GM12878 (cell line): ENCODE data around the gene CLECL1. TPM values are rescaled to one million over a fixed set of nuclear protein-coding genes. Genes with fewer than 3 reads are reported as not detected.
A peak's percentile ranks its signal among the peaks of the same experiment; 100 is the strongest.

Experiments
- ASH2L ChIP-seq: fragments of 300-600, 200-600 bp; sonication (generic); IDR thresholded peaks from 2 replicates; pipeline ENCODE4 v1.6.1; 2017; ENCODE audit warnings: low read depth, mild to moderate bottlenecking, borderline replicate concordance
- ATF7 ChIP-seq: fragments of 450-650 bp; IDR thresholded peaks from 2 replicates; pipeline ENCODE4 v1.6.1; 2016; ENCODE audit warnings: low read depth, mild to moderate bottlenecking
- CHD2 ChIP-seq: IDR thresholded peaks from 2 replicates; pipeline ENCODE4 v1.6.1; 2011; ENCODE audit warnings: low read depth, low read length, improper control_type of control experiment, borderline replicate concordance
- CREM ChIP-seq: IDR thresholded peaks from 2 replicates; pipeline ENCODE4 v1.6.1; 2014; ENCODE audit warnings: antibody characterized with exemption, low read depth
- EGR1 ChIP-seq, 2 experiments: IDR thresholded peaks; 1 replicate in 1 of 2; 2 replicates in 1 of 2; pipeline ENCODE4 v1.6.1; 2011 to 2012; ENCODE audit warnings: low read depth in 2 of 2, low read length in 2 of 2, borderline replicate concordance in 1 of 2, mild to moderate bottlenecking in 1 of 2, moderate library complexity in 1 of 2
- ETV6 ChIP-seq, 2 experiments: fragments of 450-650 bp in 1 of 2; IDR thresholded peaks in 1 of 2; conservative IDR thresholded peaks in 1 of 2; 2 replicates each; pipeline ENCODE4 v1.6.1; 2014; ENCODE audit warnings: antibody characterized with exemption in 1 of 2, borderline replicate concordance in 1 of 2, low read depth in 1 of 2, mild to moderate bottlenecking in 1 of 2, moderate library complexity in 1 of 2
- GATAD2B ChIP-seq: fragments of 450-650 bp; conservative IDR thresholded peaks from 2 replicates; pipeline ENCODE4 v1.6.1; 2017; ENCODE audit warnings: low read depth, mild to moderate bottlenecking, moderate library complexity
- JUND ChIP-seq: IDR thresholded peaks from 2 replicates; pipeline ENCODE4 v1.6.1; 2012; ENCODE audit warnings: low read depth, mild to moderate bottlenecking, low read length, improper control_type of control experiment, moderate library complexity
- MEF2B ChIP-seq: fragments of 450-650 bp; IDR thresholded peaks from 2 replicates; pipeline ENCODE4 v1.6.1; 2018; ENCODE audit warnings: mild to moderate bottlenecking, moderate library complexity; ENCODE audit not compliant: partially characterized antibody, poor library complexity, severe bottlenecking
- MYB ChIP-seq: fragments of 150-350 bp; IDR thresholded peaks from 2 replicates; pipeline ENCODE4 v1.6.1; 2014; ENCODE audit warnings: mild to moderate bottlenecking, low read depth, low read length, borderline replicate concordance
- PAX5 ChIP-seq: IDR thresholded peaks from 2 replicates; pipeline ENCODE4 v1.6.1; 2011; ENCODE audit warnings: low read depth, low read length, borderline replicate concordance
- PBX3 ChIP-seq: IDR thresholded peaks from 2 replicates; pipeline ENCODE4 v1.6.1; 2011; ENCODE audit warnings: mild to moderate bottlenecking, low read depth, low read length, moderate library complexity; ENCODE audit not compliant: insufficient replicate concordance
- PKNOX1 ChIP-seq: fragments of 450-650 bp; IDR thresholded peaks from 2 replicates; pipeline ENCODE4 v1.6.1; 2016; ENCODE audit warnings: mild to moderate bottlenecking
- POLR2A ChIP-seq: IDR thresholded peaks from 2 replicates; pipeline ENCODE4 v1.6.1; 2011; ENCODE audit warnings: low read depth, mild to moderate bottlenecking, low read length
- POLR2AphosphoS5 ChIP-seq: IDR thresholded peaks from 2 replicates; pipeline ENCODE4 v1.6.1; 2011; ENCODE audit warnings: mild to moderate bottlenecking, low read length, inconsistent platforms
- SIN3A ChIP-seq: IDR thresholded peaks from 2 replicates; pipeline ENCODE4 v1.6.1; 2012; ENCODE audit warnings: low read depth, low read length, improper control_type of control experiment
- SKIL ChIP-seq: fragments of 450-650 bp; IDR thresholded peaks from 2 replicates; pipeline ENCODE4 v1.6.1; 2017; ENCODE audit warnings: mild to moderate bottlenecking, low read depth, inconsistent platforms; ENCODE audit not compliant: poor library complexity, severe bottlenecking
- SRF ChIP-seq, 2 experiments: IDR thresholded peaks; 2 replicates each; pipeline ENCODE4 v1.6.1; 2011; ENCODE audit warnings: low read depth in 2 of 2, low read length in 2 of 2, mild to moderate bottlenecking in 1 of 2, moderate library complexity in 1 of 2
- STAT1 ChIP-seq: fragments of 450-650 bp; conservative IDR thresholded peaks from 2 replicates; pipeline ENCODE4 v1.6.1; 2014; ENCODE audit warnings: antibody characterized with exemption, mild to moderate bottlenecking
- YBX1 ChIP-seq: fragments of 450-650 bp; IDR thresholded peaks from 2 replicates; pipeline ENCODE4 v1.6.1; 2016; ENCODE audit warnings: antibody characterized with exemption
- YY1 ChIP-seq: IDR thresholded peaks from 2 replicates; pipeline ENCODE4 v1.6.1; 2011; ENCODE audit warnings: low read depth, mild to moderate bottlenecking, low read length
- polyA plus RNA-seq, 11 experiments: library from polyadenylated mRNA; depleted of rRNA in 4 of 11; unstranded in 6 of 11; stranded (reverse) in 5 of 11; fragments of >200 nt; fragmentation: Nextera tagmentation in 4 of 11; fragmentation: Illumina TruSeq in 1 of 11; extraction: Ambion mirVana in 4 of 11; extraction: Trizol in 1 of 11; gene quantifications; 1 replicate in 1 of 11; 2 replicates in 10 of 11; pipeline versions ENCODE4 v1.2.1 to v1.2.3, GENCODE V29; 2011 to 2016; ENCODE audit warnings: inconsistent platforms in 2 of 11, missing spikeins in 2 of 11, low read depth in 1 of 11
- total RNA-seq, 4 experiments: library from RNA; depleted of rRNA in 3 of 4; stranded (reverse); fragments of >200 nt in 3 of 4; fragmentation: Illumina TruSeq in 1 of 4; extraction: Trizol in 1 of 4; gene quantifications; 2 replicates each; pipeline versions ENCODE4 v1.2.1 to v1.2.3, GENCODE V29; 2013 to 2021
- TF ChIP-seq, protein P1 (sequence below): fragments of 450-650 bp; IDR thresholded peaks from 2 replicates; pipeline ENCODE4 v1.6.1; 2017; ENCODE audit warnings: low read depth, mild to moderate bottlenecking, moderate library complexity
- TF ChIP-seq, protein P2 (sequence below): fragments of 450-650 bp; IDR thresholded peaks from 2 replicates; pipeline ENCODE4 v1.6.1; 2014; ENCODE audit warnings: mild to moderate bottlenecking
- TF ChIP-seq, protein P3 (sequence below): IDR thresholded peaks from 2 replicates; pipeline ENCODE4 v1.6.1; 2011; ENCODE audit warnings: low read depth, mild to moderate bottlenecking, low read length, moderate library complexity, borderline replicate concordance; ENCODE audit errors: extremely low read depth

Gene CLECL1
- total and polyA plus RNA-seq, 10 of the 15 experiments (the other 5 are each of a cell fraction or from before 2014, with no cell fraction given) = 4.6 to 56.5 (median 46.4) TPM

DNA sequence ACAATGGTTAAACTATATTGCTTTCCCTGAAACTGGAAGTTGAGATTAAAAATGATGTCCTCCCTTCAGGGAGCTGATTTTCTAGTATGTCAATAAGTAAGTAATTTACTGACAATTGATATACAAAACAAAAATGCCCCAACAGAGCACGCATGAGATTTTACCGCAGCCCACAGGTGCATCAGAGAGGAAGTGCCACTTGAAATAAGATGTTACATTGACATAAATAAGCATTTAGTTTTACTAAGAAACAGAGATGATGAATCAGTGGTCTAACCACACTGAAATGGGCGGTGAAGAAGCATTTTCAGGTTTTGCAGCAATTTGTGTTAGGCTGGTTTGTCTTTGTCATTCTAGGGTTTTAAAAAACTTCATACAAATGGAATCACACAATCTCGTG is 8.8 kb upstream of the CLECL1 start (continued):
- no peak for TF ChIP-seq JUND
- TF ChIP-seq PKNOX1 = peak; percentile 54; the same call in 1 of the 2 replicates
- peak; percentile 94 for TF ChIP-seq CREM
- peak; percentile 72; the same call in 1 of the 2 replicates for TF ChIP-seq CHD2
- TF ChIP-seq SIN3A = no peak
- TF ChIP-seq GATAD2B = no peak
- TF ChIP-seq POLR2AphosphoS5 = peak; percentile 52; the same call in 1 of the 2 replicates
- peak; percentile 65; the same call in 1 of the 2 replicates for TF ChIP-seq MYB
- TF ChIP-seq POLR2A = no peak
- TF ChIP-seq SKIL = peak; percentile 96
- TF ChIP-seq, protein P1, sequence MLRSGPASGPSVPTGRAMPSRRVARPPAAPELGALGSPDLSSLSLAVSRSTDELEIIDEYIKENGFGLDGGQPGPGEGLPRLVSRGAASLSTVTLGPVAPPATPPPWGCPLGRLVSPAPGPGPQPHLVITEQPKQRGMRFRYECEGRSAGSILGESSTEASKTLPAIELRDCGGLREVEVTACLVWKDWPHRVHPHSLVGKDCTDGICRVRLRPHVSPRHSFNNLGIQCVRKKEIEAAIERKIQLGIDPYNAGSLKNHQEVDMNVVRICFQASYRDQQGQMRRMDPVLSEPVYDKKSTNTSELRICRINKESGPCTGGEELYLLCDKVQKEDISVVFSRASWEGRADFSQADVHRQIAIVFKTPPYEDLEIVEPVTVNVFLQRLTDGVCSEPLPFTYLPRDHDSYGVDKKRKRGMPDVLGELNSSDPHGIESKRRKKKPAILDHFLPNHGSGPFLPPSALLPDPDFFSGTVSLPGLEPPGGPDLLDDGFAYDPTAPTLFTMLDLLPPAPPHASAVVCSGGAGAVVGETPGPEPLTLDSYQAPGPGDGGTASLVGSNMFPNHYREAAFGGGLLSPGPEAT = peak; percentile 79; the same call in 1 of the 2 replicates
- peak; percentile 17 for TF ChIP-seq PBX3
- TF ChIP-seq ASH2L = no peak
- no peak for TF ChIP-seq STAT1
- TF ChIP-seq, protein P2, sequence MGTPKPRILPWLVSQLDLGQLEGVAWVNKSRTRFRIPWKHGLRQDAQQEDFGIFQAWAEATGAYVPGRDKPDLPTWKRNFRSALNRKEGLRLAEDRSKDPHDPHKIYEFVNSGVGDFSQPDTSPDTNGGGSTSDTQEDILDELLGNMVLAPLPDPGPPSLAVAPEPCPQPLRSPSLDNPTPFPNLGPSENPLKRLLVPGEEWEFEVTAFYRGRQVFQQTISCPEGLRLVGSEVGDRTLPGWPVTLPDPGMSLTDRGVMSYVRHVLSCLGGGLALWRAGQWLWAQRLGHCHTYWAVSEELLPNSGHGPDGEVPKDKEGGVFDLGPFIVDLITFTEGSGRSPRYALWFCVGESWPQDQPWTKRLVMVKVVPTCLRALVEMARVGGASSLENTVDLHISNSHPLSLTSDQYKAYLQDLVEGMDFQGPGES = no peak
- TF ChIP-seq, protein P3, sequence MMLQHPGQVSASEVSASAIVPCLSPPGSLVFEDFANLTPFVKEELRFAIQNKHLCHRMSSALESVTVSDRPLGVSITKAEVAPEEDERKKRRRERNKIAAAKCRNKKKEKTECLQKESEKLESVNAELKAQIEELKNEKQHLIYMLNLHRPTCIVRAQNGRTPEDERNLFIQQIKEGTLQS = no peak
- TF ChIP-seq ETV6 (conservative IDR thresholded peaks at IDR 0.05 in 1 of 2, IDR thresholded peaks at IDR 0.05 in 1 of 2; ENCODE audit: borderline replicate concordance in 1 of 2, low read depth in 1 of 2) = peak in 1 of 2 experiments; percentile 85; a peak in 2 of 4 replicates
- peak in 1 of 2 experiments; percentile 28; a peak in 1 of 4 replicates for TF ChIP-seq SRF (IDR thresholded peaks at IDR 0.05; ENCODE audit: low read depth in 2 of 2, low read length in 2 of 2)
- peak; percentile 97 for TF ChIP-seq PAX5
- TF ChIP-seq YY1 = no peak
- peak; percentile 84 for TF ChIP-seq MEF2B
- no peak for TF ChIP-seq EGR1 (IDR thresholded peaks at IDR 0.05; ENCODE audit: borderline replicate concordance in 1 of 2, low read depth in 2 of 2, low read length in 2 of 2)
- peak; percentile 86 for TF ChIP-seq ATF7
- TF ChIP-seq YBX1 = no peak
